HEK293T (cell line): Measurements from ENCODE around the gene PRAF2.

ENCODE experiments used
- ELF4 ChIP-seq: fragments of 450-650 bp; IDR thresholded peaks from 2 replicates; pipeline ENCODE4 v1.6.1; 2017; ENCODE audit warnings: antibody characterized with exemption
- FOXA1 ChIP-seq: fragments of 450-650 bp; IDR thresholded peaks from 2 replicates; pipeline ENCODE4 v1.6.1; 2016; ENCODE audit warnings: mild to moderate bottlenecking
- FOXM1 ChIP-seq: fragments of 450-650 bp; IDR thresholded peaks from 2 replicates; pipeline ENCODE4 v1.6.1; 2017; ENCODE audit warnings: mild to moderate bottlenecking, borderline replicate concordance
- HDGF ChIP-seq: fragments of 450-650 bp; IDR thresholded peaks from 2 replicates; pipeline ENCODE4 v1.6.1; 2017; ENCODE audit warnings: antibody characterized with exemption, borderline replicate concordance
- SP1 ChIP-seq: fragments of 450-650 bp; IDR thresholded peaks from 2 replicates; pipeline ENCODE4 v1.6.1; 2017
- SUZ12 ChIP-seq: fragments of 450-650 bp; IDR thresholded peaks from 2 replicates; pipeline ENCODE4 v1.6.1; 2016; ENCODE audit warnings: mild to moderate bottlenecking
- TF ChIP-seq, protein P1 (sequence below): fragments of 450-650 bp; IDR thresholded peaks from 2 replicates; pipeline ENCODE4 v1.6.1; 2016

DNA sequence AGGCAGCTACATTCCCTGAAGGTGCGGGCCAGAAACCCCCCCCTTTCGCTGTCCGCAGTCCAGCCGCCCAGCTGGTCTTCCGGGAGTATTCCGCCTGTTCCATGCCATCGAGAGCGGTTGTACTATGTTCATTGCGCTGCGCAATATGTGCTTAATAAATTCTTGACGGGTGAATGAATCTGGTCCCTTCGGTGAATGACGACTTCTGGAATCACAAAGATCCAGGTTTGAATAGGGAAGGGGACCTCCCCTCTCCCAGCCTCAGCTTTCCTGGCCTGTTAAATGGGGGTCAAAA lies 29.9 kb downstream of the PRAF2 start:
- no peak for TF ChIP-seq HDGF
- no peak for TF ChIP-seq FOXA1
- TF ChIP-seq SP1, result no peak
- no peak for TF ChIP-seq SUZ12
- no peak for TF ChIP-seq ELF4
- no peak for TF ChIP-seq FOXM1
- TF ChIP-seq, protein P1, sequence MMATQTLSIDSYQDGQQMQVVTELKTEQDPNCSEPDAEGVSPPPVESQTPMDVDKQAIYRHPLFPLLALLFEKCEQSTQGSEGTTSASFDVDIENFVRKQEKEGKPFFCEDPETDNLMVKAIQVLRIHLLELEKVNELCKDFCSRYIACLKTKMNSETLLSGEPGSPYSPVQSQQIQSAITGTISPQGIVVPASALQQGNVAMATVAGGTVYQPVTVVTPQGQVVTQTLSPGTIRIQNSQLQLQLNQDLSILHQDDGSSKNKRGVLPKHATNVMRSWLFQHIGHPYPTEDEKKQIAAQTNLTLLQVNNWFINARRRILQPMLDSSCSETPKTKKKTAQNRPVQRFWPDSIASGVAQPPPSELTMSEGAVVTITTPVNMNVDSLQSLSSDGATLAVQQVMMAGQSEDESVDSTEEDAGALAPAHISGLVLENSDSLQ, result no peak
